Mucosa of stomach (tissue), 1 donor: ENCODE results near the gene MXRA8.
A peak's percentile ranks its signal among the peaks of the same experiment; 100 is the strongest.

Experiments
- H3K27me3 ChIP-seq: one replicate; pipeline ENCODE4 v1.7.0; 2013; ENCODE audit warnings: mild to moderate bottlenecking, low read length; ENCODE audit not compliant: control insufficient read depth, insufficient read depth
- H3K36me3 ChIP-seq: one replicate; pipeline ENCODE4 v1.7.0; 2013; ENCODE audit warnings: low read length; ENCODE audit not compliant: control insufficient read depth, insufficient read depth
- H3K4me1 ChIP-seq: one replicate; pipeline ENCODE4 v1.7.0; 2013; ENCODE audit warnings: mild to moderate bottlenecking, low read length; ENCODE audit not compliant: control insufficient read depth, insufficient read depth
- H3K4me3 ChIP-seq: one replicate; pipeline ENCODE4 v1.7.0; 2013; ENCODE audit warnings: low read length
- H3K9ac ChIP-seq: one replicate; pipeline ENCODE4 v1.7.0; 2013; ENCODE audit warnings: mild to moderate bottlenecking, low read length, moderate library complexity
- H3K9me3 ChIP-seq: one replicate; pipeline ENCODE4 v1.7.0; 2013; ENCODE audit warnings: mild to moderate bottlenecking, low read length, moderate library complexity; ENCODE audit not compliant: control insufficient read depth
- donor health status: Pancreatic carcinoma.

The MXRA8 gene

GRCh38 chr1:1351511-1352427 lies 6.6 kb downstream of the MXRA8 start:
- Histone ChIP-seq H3K9me3 (no peaks in the 10 kb centered on the region), H3K9ac (no peak overlapping the region), H3K36me3 (no peaks in the 10 kb centered on the region), H3K4me1 (peaks cover 27% of the 10 kb centered on the region), H3K27me3 (peaks cover 34% of the 10 kb centered on the region), H3K4me3 (no peak overlapping the region)

DNA sequence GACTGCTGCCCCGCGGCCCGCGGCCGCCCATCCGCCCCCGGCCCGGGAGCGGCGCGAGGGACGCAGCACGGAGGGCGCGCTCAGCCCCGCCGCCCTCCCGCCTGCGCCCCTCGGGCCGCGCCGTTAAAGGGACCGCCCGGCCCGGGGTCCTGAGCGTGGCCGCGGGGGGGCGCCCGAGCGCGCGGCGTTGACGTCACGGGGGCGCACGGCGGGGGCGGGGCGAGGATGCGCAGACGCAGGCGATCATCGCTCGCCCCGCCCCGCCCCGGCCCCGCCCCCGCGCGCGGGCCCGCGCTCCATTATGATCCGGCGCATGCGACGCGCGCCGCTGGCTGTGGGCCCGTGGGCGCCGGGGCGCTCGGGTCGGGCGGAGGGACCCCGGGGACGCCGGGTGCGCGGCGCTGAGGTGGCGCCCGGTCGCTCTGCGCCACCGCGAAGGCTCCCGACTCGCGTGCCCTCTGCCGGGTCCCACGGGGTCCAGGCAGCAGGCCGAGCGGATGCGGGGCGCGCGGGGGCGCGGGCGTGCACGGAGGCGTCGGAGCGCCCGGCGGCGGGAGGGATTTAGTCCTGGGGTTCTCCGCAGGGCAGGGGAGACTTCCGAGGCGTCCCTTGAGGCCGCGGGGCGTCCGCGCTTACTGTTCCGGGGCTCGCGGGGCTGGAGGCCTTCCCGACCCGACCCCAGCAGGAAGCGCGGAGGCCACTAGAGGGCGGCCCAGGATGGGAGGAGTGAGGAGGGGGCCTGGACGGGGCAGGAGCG lies 8.9 kb downstream of the MXRA8 start, which contains the start of gene DVL1:
Gene DVL1 (minus strand): TSS at position 163 of the 757 bp plus-strand sequence. CDS start 353 bp downstream, outside the sequence.
- Histone ChIP-seq H3K27me3 (peaks cover 27% of the 10 kb centered on the region), H3K9ac (peak within 1 kb of the TSS; percentile 72), H3K4me3 (peak within 1 kb of the TSS; percentile 60), H3K4me1 (peaks cover 42% of the 10 kb centered on the region), H3K36me3 (no peaks in the 10 kb centered on the region), H3K9me3 (no peaks in the 10 kb centered on the region)

GRCh38 chr1:1348420-1349255 lies 9.7 kb downstream of the MXRA8 start:
- Histone ChIP-seq H3K27me3 (peaks cover 20% of the 10 kb centered on the region), H3K4me1 (peaks cover 50% of the 10 kb centered on the region), H3K9ac (peak overlapping the region; percentile 72)

DNA sequence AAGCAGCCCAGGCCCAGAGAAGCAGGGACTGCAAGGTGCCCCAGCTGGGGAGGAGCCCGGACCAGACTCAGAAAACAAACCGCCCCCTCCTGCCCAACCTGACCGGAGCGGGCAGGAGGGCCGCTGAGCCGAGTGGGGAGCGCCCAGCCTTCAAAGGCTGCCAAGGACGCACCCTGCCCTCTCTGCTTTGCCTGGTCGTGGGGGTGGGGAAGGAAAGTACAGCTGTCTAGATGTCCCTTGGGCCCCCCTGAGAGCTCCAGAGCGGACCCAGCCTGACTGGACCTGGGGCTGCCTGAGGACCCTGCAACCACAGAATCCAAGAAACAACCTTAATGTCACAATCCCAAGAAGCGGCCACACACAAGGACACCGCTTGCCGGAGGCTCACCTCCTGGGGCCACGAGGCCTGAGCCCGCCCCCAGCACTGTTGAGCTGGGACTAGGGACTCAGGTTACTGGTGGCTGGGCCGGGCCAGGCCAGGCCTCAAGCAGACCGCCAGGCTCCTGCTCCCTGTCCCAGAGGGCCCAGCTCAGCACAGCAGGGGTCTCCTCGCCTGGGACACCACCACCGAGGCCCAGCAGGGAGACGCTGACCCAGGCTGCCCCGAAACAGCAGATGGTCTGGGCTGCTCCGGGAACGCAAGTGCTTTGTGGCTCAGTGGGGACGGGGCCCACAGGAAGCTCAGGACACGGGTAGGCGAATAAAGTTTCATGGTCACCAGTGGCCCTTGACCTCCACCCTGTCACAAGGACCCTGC lies 10.5 kb downstream of the MXRA8 start:
- H3K27me3 ChIP-seq: peaks cover 12% of the 10 kb centered on the region
- no peaks in the 10 kb centered on the region for H3K9me3 ChIP-seq
- H3K4me1 ChIP-seq: peaks cover 54% of the 10 kb centered on the region
- no peaks in the 10 kb centered on the region for H3K36me3 ChIP-seq
- H3K4me3 ChIP-seq: peak overlapping the region; percentile 60
- peak overlapping the region; percentile 72 for H3K9ac ChIP-seq

More at GRCh38 chr1:1348420-1349255, 9.7 kb downstream of the MXRA8 start:
- H3K4me3 ChIP-seq: peak overlapping the region; percentile 60
- H3K36me3 ChIP-seq: no peaks in the 10 kb centered on the region
- H3K9me3 ChIP-seq: no peaks in the 10 kb centered on the region

DNA sequence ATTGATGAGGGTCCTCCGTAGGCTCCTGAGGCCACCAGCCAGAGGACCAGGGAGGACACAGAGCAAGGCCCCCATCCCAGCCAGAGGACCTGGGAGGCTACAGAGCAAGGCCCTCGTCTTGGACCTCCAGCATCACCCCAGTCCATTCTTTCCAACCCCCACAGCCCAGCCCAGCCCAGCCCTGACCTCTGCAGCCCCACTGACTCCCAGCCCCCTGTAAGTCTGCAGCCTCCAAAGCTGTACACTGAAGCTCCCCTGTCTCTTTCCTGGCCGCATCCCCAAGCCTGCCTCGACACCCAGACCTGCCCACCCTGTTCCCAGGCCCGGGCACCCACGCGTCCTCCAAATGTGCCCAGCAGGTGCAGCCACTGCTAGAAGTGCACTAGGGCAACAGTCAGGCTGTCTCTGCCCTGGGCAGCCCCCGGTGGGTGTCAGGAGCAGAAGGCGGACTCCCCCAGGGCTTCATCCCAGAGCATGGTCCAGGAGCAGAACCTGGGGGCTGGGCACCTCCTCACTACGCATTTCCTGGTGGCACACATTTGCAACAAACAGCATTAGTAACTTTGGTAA lies 11.2 kb downstream of the MXRA8 start:
- H3K27me3 ChIP-seq: peaks cover 4% of the 10 kb centered on the region
- H3K9ac ChIP-seq: no peak overlapping the region
- no peaks in the 10 kb centered on the region for H3K36me3 ChIP-seq
- no peak overlapping the region for H3K4me3 ChIP-seq
- H3K4me1 ChIP-seq: peaks cover 54% of the 10 kb centered on the region
- H3K9me3 ChIP-seq: no peaks in the 10 kb centered on the region

DNA sequence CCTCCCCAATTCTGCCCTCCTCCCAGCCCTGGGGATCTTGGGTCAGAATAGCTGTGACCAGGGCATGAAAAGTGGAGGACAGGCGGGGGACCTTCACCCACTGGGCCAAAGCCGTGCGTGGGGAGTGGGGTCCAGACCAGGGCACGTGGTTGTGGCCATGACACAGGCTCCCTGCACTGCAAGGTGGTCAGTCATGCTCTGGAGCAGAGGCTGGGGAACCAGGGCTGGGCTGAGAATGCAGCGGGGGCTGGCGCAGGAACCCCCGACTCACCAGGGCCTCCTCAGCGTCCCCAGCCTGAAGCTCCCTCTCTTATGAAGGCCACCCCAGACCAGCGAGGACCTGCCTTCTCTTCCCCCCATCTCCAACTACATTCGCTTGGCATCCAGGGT lies 11.9 kb downstream of the MXRA8 start:
- Histone ChIP-seq H3K9ac (no peak overlapping the region), H3K27me3 (no peaks in the 10 kb centered on the region), H3K36me3 (no peaks in the 10 kb centered on the region), H3K4me1 (peaks cover 49% of the 10 kb centered on the region), H3K9me3 (no peaks in the 10 kb centered on the region), H3K4me3 (no peak overlapping the region)

DNA sequence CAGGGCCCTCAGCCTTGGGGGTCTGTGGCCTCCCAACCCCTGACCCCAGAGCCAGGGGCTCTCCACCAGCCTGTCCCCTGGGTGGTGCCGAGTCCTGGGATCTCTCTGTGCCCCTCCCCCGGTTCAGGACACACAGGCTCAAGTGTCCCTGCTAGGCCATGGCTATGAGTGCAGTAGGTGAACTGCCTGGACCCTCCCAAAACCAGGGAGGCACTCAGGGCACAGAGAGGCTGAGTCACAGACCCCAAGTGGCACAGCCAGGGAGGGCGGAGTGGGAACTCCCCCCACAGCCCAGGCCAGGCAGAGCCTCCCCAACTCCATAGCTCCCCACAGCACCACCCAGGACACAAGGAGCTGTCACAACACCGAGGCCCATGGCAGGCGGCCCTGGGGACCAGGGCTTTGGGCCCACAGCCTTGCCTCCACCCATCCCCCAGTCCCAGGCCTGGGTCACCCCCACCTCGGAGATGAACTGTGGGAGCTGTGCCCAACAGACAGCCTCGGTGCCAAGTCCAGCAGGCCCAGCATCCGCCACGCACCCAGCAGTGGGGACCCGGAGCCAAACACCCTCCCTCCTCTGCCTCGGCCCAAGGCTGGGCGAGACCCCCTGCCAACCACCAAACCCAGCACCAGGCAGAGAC lies 12.4 kb downstream of the MXRA8 start:
- Histone ChIP-seq H3K9me3 (no peaks in the 10 kb centered on the region), H3K27me3 (no peaks in the 10 kb centered on the region), H3K36me3 (no peaks in the 10 kb centered on the region), H3K9ac (peak overlapping the region; percentile 43), H3K4me3 (no peak overlapping the region), H3K4me1 (peaks cover 47% of the 10 kb centered on the region)

- Histone ChIP-seq H3K4me3 (no peak overlapping the region), H3K36me3 (no peaks in the 10 kb centered on the region), H3K9ac (peak overlapping the region; percentile 43), H3K4me1 (peaks cover 47% of the 10 kb centered on the region), H3K27me3 (no peaks in the 10 kb centered on the region), H3K9me3 (no peaks in the 10 kb centered on the region)
Measured at GRCh38 chr1:1345384-1345783, 13.0 kb downstream of the MXRA8 start.

DNA sequence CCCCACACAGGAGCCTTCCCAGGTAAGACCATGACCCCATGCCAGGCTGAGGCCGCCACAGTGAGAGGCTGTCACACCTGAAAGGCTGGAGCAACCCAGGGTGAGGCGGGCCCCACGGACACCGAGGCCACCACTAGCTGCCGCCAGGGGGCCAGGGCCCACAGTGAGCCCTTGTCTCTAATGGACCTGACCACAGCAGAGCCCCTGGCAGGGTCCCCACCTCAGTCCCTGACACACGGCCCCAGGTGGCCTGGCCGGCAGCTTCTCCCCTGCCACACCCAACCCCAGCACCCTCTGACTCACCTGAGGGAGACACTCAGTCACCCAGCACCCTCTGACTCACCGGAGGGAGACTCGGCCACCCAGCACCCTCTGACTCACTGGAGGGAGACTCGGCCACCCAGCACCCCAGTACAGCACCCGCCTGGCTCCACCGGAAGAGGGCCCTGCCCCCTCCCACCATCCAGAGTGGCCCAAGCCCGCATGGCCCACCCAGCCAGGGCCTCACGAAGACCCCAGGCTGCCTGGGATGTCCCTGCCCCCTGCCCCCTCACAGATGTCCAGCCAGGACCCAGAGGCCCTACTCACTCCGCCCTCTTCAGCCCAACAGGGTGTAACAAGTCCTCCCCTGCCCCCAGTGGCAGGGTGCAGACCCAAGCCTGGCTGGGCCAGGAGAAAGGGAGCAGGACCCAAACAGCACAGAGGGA lies 13.5 kb downstream of the MXRA8 start:
- H3K9ac ChIP-seq: peak overlapping the region; percentile 43
- no peak overlapping the region for H3K4me3 ChIP-seq
- H3K9me3 ChIP-seq: no peaks in the 10 kb centered on the region
- H3K27me3 ChIP-seq: no peaks in the 10 kb centered on the region
- H3K36me3 ChIP-seq: no peaks in the 10 kb centered on the region
- peaks cover 47% of the 10 kb centered on the region for H3K4me1 ChIP-seq

DNA sequence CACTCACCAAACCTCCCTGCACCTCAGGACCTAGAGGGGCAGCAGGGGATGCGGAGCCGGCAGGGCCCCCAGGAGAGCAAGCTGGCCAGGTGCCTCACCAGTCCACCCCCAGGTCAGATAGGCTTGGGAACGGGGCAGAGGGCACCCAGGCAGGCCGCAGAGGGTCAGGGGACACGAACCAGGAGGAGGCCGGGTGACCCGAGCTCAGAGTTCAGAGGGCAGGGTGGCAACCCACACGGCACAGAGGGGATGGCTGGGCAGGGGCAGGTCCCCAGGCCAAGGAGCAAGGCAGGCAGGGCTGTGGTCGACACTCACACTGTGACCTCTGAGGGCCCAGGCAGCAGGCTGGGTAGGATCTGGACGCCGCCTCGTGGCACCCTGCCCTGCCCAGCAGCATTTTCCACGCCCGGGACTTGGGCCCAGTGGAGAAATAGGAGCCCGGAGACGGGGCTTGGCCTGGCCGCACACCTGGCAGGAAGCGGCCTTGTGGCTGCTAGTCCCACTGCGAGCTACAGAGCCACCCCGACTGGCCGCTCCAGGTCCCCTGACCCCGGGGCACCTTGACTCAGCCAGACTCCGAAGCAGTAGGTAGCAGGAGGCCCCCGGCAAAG lies 14.4 kb downstream of the MXRA8 start:
- Histone ChIP-seq H3K4me1 (peaks cover 47% of the 10 kb centered on the region), H3K4me3 (no peak overlapping the region), H3K36me3 (no peaks in the 10 kb centered on the region), H3K27me3 (no peaks in the 10 kb centered on the region), H3K9me3 (no peaks in the 10 kb centered on the region), H3K9ac (peak overlapping the region; percentile 36)
